HG03378 (cell line): ENCODE results near the gene LRBA.
A peak's percentile ranks its signal among the peaks of the same experiment; 100 is the strongest.

Source experiments
- ATAC-seq: cut with Tn5 transposase; IDR thresholded peaks from one replicate; pipeline ENCODE4 v1.9.1; 2021; ENCODE audit warnings: mild to moderate bottlenecking, moderate library complexity; ENCODE audit not compliant: unreplicated experiment

LRBA gene

GRCh38 chr4:150385606-150386005 is 629.5 kb downstream of the LRBA start:
- no peak for ATAC-seq

- ATAC-seq, result no peak
These were observed 630.8 kb downstream of the LRBA start for GRCh38 chr4:150384249-150384648.

- ATAC-seq, result no peak
These were observed 633.1 kb downstream of the LRBA start for GRCh38 chr4:150382028-150382427.

- ATAC-seq, result no peak
These were observed 633.5 kb downstream of the LRBA start for GRCh38 chr4:150381609-150382008.

- no peak for ATAC-seq
These were observed 634.0 kb downstream of the LRBA start for GRCh38 chr4:150381036-150381435.

- ATAC-seq, result no peak
These were observed 635.6 kb downstream of the LRBA start for GRCh38 chr4:150379454-150379853.

- ATAC-seq, result no peak
These were observed 640.1 kb downstream of the LRBA start for GRCh38 chr4:150375025-150375424.

GRCh38 chr4:150371869-150372268 is 643.2 kb downstream of the LRBA start:
- ATAC-seq, result no peak

GRCh38 chr4:150369434-150370380 is 645.4 kb downstream of the LRBA start:
- no peak for ATAC-seq

- no peak for ATAC-seq
These were observed 646.4 kb downstream of the LRBA start for GRCh38 chr4:150368667-150369066.

GRCh38 chr4:150367326-150367725 is 647.8 kb downstream of the LRBA start:
- ATAC-seq, result no peak

GRCh38 chr4:150366487-150366999 is 648.5 kb downstream of the LRBA start:
- ATAC-seq, result peak; percentile 75

- no peak for ATAC-seq
These were observed 651.1 kb downstream of the LRBA start for GRCh38 chr4:150363721-150364688.

GRCh38 chr4:150358691-150359090 is 656.4 kb downstream of the LRBA start:
- ATAC-seq, result no peak

GRCh38 chr4:150357829-150358228 is 657.3 kb downstream of the LRBA start:
- no peak for ATAC-seq

- no peak for ATAC-seq
These were observed 659.1 kb downstream of the LRBA start for GRCh38 chr4:150355858-150356455.

- ATAC-seq, result no peak
These were observed 659.7 kb downstream of the LRBA start for GRCh38 chr4:150355418-150355817.

GRCh38 chr4:150354214-150354796 is 660.8 kb downstream of the LRBA start:
- no peak for ATAC-seq

GRCh38 chr4:150348079-150348478 is 667.0 kb downstream of the LRBA start:
- no peak for ATAC-seq

- ATAC-seq, result no peak
These were observed 669.8 kb downstream of the LRBA start for GRCh38 chr4:150345207-150345744.
